LNCaP clone FGC (cell line): ENCODE measurements around the gene CUEDC1.

Source experiments
- DNase-seq: peaks from one replicate; pipeline ENCODE4 v3.0.0-alpha.2; 2011; ENCODE audit warnings: low read depth
- H3K4me3 ChIP-seq: 2 replicates; pipeline ENCODE4 v1.5.1; 2011; ENCODE audit warnings: mild to moderate bottlenecking, low read depth, low read length, control low read depth
- TF ChIP-seq, protein P1 (sequence below): IDR thresholded peaks from 2 replicates; pipeline ENCODE4 v1.5.1; 2012; ENCODE audit warnings: mild to moderate bottlenecking; ENCODE audit not compliant: control insufficient read depth, insufficient read depth; ENCODE audit errors: extremely low read depth

The CUEDC1 gene

DNA sequence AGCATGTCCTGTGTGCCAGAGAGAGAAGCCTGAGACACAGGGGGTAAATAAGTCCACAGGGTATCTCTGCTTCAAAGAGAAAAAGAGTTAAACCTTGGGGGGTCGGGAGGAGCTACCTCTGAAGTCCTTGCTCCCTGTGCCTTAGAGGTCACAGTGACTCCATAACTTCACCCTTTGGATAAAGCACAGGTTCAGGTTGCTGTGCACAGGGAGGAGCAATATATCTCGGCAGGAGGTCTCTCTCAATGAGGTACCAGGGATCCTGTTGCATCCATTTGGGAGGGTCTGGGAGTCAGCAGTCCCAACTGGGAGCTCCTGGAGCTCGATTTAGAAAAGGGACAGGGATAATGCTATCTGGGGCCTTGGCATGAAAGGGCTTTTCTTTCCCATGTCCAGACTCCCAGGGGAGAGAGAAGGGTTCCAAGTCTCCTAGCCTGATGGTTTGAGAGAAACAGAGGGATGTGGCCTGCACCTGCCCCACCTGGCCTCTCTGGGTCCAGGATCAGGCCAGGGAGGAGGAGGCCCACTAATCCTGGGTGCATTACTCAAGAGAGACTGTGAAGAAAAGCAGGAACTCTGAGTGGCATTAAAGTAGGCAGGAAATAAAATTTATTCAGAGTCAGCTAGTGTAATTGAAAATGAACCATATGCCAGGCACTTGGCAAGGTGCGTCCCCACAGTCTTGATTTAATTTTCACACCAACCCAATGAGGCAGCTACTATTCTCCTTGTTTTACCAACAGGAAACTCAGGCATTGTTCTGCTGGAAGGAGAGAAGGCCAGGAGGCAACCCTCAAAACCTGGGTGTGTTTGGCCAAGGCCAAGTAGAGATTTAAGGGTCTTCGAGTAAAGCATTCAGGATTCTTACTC lies 40.7 kb downstream of the CUEDC1 start:
- no peak for DNase-seq

DNA sequence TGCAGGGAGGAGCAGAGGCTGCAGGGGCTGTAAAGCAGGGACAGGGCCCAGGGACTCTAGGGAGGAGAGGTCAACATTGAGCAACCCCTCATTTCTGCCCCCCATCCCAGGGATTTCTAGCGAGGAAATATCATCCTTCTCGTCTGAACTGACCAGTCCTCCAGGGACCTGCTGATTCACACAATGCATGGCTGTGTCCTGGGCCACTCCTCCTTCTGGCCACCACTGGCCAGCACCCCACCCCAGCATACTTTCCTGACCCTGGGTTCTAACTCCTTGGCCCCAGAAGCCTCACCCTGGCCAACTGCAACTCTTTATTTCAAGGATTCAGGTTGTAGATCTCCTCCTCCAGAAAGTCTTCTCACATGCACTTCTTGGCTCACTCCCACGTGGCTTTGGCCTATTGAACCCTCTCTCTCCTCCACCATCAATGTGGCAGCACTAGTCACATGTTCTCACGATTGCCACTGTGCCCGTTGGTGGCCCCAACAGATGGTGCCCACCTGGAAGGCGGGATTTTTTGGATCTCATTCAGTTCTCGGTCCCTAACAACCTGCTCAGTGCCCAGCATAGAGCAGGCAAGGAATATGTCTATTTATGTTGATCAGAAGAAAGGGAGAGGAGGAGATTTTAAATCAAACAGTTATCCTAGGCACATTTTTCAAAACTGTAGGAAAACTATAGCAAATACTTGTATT lies 41.5 kb downstream of the CUEDC1 start:
- TF ChIP-seq, protein P1, sequence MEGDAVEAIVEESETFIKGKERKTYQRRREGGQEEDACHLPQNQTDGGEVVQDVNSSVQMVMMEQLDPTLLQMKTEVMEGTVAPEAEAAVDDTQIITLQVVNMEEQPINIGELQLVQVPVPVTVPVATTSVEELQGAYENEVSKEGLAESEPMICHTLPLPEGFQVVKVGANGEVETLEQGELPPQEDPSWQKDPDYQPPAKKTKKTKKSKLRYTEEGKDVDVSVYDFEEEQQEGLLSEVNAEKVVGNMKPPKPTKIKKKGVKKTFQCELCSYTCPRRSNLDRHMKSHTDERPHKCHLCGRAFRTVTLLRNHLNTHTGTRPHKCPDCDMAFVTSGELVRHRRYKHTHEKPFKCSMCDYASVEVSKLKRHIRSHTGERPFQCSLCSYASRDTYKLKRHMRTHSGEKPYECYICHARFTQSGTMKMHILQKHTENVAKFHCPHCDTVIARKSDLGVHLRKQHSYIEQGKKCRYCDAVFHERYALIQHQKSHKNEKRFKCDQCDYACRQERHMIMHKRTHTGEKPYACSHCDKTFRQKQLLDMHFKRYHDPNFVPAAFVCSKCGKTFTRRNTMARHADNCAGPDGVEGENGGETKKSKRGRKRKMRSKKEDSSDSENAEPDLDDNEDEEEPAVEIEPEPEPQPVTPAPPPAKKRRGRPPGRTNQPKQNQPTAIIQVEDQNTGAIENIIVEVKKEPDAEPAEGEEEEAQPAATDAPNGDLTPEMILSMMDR, result no peak
- no peak for DNase-seq

More for the DNA sequence above, 40.7 kb downstream of the CUEDC1 start:
- no peak overlapping the region for H3K4me3 ChIP-seq
- TF ChIP-seq, protein P1, result no peak

DNA sequence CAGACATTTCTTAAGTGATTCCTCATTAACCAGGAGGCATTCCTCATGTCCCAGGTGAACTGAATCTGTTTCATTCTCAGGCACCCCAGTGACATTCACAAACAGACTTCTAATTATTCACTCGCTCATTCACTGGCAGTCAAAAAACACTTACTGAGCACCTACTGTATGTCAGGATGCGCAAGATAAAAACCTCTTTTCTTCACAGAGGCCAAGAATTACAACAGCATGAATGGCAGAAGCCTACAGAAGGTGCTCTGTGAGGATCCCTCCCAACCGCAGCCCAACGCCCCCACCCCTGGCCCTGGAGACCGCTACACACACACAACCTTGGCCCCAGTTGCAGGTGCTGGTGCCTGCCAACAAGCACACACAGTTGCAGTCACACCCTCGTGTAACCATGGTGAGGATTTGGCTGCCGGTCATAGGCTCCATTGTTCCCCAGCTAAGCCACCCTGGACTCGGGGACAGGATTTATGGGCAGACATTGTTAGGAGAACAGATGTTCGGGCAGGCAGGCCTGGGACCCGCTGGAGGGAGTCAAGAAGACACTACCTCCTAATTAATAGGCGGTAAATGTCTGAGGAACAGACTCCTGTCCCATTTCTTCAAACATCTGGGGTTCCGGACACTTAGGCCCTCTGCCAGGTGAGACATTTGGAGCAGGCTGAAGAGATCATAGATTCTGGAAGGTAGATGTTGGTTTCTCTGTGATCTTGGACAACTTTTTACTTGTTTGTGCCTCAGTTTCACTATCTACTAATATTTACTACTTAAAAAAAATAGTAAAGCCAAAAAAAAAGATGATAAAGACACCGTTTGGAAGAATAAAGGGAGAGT lies 43.2 kb downstream of the CUEDC1 start:
- H3K4me3 ChIP-seq, result no peak overlapping the region
- DNase-seq, result peak; percentile 89
- TF ChIP-seq, protein P1, result no peak

More for the DNA sequence above, 41.5 kb downstream of the CUEDC1 start:
- no peak overlapping the region for H3K4me3 ChIP-seq

DNA sequence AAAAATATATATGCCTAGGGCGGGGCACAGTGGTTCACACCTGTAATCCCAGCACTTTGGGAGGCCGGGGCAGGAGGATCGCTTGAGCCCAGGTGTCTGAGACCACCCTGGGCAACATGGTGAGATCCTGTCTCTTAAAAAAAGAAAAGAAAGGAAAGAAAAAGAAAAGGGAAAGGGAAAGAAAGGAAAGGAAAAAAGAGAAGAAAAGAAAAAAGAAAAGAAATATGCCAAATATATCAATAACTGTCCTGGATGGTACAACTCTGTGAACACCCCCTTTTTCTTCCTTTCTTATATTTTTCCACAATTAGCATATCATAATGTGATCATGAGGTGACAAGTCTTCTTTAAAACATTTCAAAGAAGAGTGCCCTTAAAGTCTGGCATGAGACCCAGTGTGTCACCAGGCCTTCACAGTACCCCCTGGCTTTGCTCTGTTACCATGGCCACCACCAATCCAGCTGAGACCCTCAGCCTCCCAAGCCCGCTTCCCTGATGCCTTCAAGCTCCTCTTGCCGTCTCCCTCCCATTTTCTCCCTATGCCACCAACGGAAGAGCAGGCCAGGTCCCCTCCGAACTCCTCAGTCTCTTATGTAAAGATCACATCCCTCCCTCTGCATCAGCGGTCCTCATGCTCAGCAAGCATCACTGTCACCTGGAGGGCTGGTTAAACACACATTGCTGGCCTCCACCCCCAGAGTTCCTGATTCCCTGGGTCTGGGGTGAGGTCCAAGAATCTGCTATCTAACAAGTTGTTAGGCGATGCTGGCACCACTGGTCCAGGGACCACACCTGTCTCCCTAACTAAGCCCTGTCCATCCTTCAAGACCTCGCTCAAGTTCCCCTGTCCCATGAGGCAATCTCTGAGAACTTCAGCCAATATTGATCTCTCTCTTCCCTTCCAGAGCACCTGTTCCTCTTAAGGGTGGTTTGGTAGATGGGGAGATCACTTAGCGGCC lies 44.5 kb downstream of the CUEDC1 start:
- DNase-seq, result no peak
- TF ChIP-seq, protein P1, result no peak
- no peak overlapping the region for H3K4me3 ChIP-seq

DNA sequence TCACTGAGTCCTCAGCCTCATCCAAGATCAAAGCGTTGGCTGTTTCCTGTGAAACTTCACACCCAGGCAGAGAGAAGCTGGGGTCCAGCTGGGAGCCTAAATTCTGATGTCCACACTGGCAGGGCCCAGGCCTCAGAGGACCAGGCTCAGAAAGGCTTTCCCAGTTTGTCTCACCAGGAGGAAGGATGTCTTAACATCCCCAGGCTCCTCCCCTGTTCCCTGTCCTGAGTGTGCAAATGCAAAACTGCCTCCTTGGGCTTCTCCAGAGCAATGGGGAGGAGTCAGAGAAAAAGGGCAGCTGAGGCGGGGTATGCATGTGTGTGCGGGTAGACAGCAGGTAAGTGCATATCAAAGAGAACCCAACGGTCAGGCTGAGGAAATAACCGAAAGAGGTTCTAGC lies 45.7 kb downstream of the CUEDC1 start:
- DNase-seq, result no peak
- TF ChIP-seq, protein P1, result no peak
- H3K4me3 ChIP-seq, result no peak overlapping the region

DNA sequence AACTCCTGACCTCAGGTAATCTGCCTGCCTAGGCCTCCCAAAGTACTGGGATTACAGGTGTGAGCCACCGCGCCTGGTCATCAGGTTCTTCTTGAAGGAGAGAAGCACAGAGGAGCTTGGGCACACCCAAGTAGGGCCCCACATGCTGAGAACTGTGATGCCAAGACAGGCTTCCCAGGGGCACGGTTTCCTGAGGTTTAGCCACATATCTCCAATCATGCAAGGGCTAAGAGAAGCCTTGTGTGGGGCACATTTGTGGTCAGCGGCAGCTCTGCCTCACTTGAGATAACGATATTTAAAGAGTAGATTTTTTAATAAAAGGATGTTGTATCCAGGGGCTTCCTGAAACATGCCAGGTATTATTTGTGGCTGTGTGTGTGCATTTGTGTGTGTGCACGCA lies 46.9 kb downstream of the CUEDC1 start:
- no peak for DNase-seq
- TF ChIP-seq, protein P1, result no peak
- no peak overlapping the region for H3K4me3 ChIP-seq
